ENCODE measurements around the gene SMARCC2.

The SMARCC2 gene

GRCh38 chr12:56117778-56118687 is 71.2 kb downstream of the SMARCC2 start, which contains the start of gene ZC3H10 (continued):
- no peak for TF ChIP-seq HOXD13 (CRISPR knock-in tag; IDR thresholded peaks at IDR 0.05; ENCODE audit: borderline replicate concordance)
- TF ChIP-seq ZNF768 (tag by site-specific recombination; IDR thresholded peaks at IDR 0.05): no peak
- peak; percentile 98 for TF ChIP-seq ZEB2 (tag by site-specific recombination; IDR thresholded peaks at IDR 0.05)
- no peak for TF ChIP-seq ZNF596 (tag by site-specific recombination; IDR thresholded peaks at IDR 0.05)
- TF ChIP-seq HIC1 (tag by site-specific recombination; IDR thresholded peaks at IDR 0.05): peak; percentile 75
- TF ChIP-seq ZNF660 (tag by site-specific recombination; IDR thresholded peaks at IDR 0.05): peak; percentile 88
- TF ChIP-seq ZFHX2 (tag by site-specific recombination; conservative IDR thresholded peaks at IDR 0.05): peak; percentile 85
- no peak for TF ChIP-seq ZNF148 (tag by site-specific recombination; IDR thresholded peaks at IDR 0.05; ENCODE audit: borderline replicate concordance)
- TF ChIP-seq ZNF169 (tag by site-specific recombination; IDR thresholded peaks at IDR 0.05): no peak
- TF ChIP-seq ZNF692 (tag by site-specific recombination; IDR thresholded peaks at IDR 0.05): peak; percentile 86
- TF ChIP-seq ZNF623 (tag by site-specific recombination; IDR thresholded peaks at IDR 0.05): 0 out of 2 replicates have a peak, but pooled peaks have one; percentile 5
- no peak for TF ChIP-seq ZNF837 (tag by site-specific recombination; IDR thresholded peaks at IDR 0.05)
- no peak; the same call in 1 of the 2 replicates for TF ChIP-seq REST (tag by site-specific recombination; IDR thresholded peaks at IDR 0.05)
- no peak for TF ChIP-seq SALL2 (tag by site-specific recombination; IDR thresholded peaks at IDR 0.05; ENCODE audit: borderline replicate concordance)
- no peak; the same call in 1 of the 2 replicates for TF ChIP-seq SCRT1 (tag by site-specific recombination; IDR thresholded peaks at IDR 0.05; ENCODE audit: borderline replicate concordance)
- no peak for TF ChIP-seq ZNF785 (tag by site-specific recombination; IDR thresholded peaks at IDR 0.05)
- TF ChIP-seq WT1 (tag by site-specific recombination; IDR thresholded peaks at IDR 0.05): peak; percentile 62
- peak; percentile 93 for TF ChIP-seq ZBTB10 (tag by site-specific recombination; IDR thresholded peaks at IDR 0.05)
- no peak for TF ChIP-seq ZNF677 (tag by site-specific recombination; IDR thresholded peaks at IDR 0.05)
- TF ChIP-seq ZNF404 (tag by site-specific recombination; IDR thresholded peaks at IDR 0.05): no peak
- TF ChIP-seq ZNF175 (tag by site-specific recombination; IDR thresholded peaks at IDR 0.05): no peak
- TF ChIP-seq ZNF37A (tag by site-specific recombination; IDR thresholded peaks at IDR 0.05): no peak
- no peak for TF ChIP-seq ZNF202 (tag by site-specific recombination; IDR thresholded peaks at IDR 0.05; ENCODE audit: borderline replicate concordance)
- TF ChIP-seq ZNF280C (tag by site-specific recombination; IDR thresholded peaks at IDR 0.05): no peak

Data from HEK293 (cell line).